GM18873 (cell line): ENCODE results near the gene MEIS2.

Experiments
- ATAC-seq: cut with Tn5 transposase; IDR thresholded peaks from one replicate; pipeline ENCODE4 v1.9.1; 2021; ENCODE audit warnings: mild to moderate bottlenecking, moderate library complexity, moderate number of reproducible peaks; ENCODE audit not compliant: unreplicated experiment, low FRiP score

The MEIS2 gene

DNA sequence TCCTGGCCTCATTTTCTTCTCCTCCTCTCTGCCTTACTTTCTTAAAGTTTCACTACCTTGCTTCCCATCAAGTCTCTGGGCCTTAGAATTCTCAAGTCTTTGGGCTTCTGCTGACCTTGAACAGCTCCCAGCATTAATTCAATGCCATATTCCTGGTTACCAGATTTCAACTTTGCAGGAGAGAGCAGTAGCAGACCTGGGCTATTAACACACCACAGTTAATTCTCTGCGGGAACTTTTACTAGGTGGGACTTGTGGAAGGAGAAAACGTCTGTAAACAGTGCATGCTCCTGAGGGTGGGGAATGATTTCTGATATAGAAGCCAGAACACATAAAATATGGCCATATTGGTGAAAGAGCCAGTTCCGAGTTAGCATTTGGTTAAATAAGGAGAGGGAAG is 214.6 kb downstream of the MEIS2 start:
- no peak for ATAC-seq

DNA sequence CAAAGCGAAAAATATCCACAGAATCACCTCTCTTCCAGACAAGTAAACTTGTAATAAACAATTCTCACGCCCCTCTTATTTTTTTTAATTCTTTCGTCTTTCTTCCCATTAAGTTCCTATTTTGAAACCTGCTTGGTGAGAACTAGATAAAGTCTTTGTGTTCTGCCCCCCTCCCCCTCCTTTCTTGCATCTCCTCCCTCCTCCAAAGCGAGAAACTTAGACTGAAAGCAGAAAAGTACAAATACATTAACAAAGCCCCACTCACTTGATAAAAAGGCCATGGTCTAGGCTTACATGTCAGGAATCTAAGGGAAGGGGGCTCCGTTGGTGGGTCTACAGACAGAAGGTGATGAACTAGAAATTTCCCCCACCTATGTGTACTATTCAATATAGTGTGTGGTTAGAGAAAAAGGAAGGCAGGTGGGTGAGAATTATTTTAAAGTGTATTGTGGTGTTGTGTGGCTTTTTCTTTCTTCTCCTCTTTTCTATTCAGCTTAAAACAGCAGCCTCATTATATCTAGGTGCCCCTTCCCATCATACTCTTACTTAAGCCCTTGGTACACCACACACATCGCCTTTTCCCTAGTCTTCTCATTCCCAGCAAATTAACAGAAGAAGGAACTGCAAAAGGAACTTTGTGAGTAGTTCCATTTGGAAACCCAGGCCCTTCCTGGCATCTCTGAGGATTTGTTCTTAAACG is 215.3 kb downstream of the MEIS2 start:
- no peak for ATAC-seq

DNA sequence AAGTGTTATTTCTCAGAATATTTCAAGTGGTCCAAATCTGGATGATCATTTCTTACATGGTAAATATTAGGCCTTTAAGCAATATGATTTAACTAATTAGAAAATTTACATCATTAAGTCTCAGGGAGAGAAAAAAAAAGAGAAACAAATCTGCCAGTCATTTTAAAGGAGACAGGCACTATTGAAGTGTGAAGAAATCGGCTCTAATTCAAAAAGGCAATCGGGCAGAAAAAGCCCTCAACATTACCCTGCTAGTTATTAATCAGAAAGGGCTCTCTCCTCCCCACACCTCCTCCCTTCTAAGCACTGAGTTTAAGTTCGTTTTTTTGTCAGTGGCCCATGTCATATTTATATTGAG is 215.9 kb downstream of the MEIS2 start:
- ATAC-seq = no peak

DNA sequence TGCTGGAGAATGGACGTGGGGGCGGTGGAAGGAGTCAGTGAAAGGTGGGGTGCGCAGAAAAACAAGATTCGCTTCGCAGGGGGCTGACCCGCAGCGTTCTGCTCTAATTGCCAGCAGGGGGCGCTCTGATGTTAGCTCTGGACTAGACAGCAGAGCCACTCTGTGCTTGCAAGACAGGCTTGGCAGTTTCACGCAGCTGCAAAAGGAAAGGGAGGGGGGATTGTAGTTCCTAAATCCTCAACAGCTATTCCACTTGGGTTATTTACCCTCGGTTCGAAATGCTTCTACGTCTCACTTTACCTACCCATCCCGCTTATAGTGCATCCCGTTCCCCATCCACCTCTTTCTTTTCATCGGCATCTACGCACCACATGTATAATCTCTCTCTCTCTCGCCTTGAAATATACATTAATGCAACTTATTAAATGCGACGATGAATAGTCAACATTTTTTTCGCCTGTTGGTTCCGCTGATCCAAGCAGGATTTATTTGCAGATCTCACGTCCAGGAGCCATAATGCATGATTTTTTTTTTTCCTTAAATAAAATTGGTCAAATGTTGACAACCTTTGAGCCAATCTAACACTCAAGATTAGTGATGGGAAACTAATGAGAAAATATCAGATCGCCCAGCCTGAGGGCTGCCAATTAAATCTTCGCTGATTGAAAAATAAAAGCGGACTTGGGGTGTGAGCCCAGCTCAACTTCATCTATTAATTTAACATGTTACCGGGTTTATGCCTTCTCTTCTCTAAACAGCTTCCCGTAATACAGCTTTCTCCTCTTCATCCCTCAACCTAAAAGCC is 216.4 kb downstream of the MEIS2 start:
- ATAC-seq = peak; percentile 75

DNA sequence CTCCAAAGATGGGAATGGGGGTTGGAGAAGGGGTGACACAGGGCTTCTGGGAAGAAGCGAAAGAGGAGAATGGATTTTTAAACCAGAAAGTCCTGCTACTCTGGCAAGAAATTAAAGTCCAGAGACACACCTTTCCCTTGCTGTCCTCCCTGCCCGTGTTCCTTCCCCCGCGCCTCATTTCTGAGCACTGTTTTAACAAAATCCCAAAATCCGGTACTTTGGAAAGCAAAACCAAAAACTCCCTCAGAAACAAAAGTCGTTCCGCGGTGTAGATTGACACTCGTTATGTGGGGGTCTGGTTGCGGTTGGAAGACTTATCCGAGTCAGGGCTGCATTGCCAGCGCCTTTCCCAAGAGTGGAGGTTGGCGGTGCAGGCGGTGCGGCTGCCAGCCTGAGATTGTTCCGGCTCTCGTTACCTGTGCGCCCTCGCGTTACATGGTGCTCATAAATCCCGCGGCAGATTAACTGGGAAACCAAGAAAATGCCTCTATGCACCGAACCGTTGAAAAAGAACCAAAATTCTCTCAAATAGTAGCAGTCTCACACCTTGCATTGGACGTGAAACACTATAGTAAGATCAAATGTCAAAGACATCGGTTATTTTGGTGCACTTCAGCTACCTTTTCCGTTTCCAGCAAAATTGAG is 217.7 kb downstream of the MEIS2 start:
- ATAC-seq = no peak

DNA sequence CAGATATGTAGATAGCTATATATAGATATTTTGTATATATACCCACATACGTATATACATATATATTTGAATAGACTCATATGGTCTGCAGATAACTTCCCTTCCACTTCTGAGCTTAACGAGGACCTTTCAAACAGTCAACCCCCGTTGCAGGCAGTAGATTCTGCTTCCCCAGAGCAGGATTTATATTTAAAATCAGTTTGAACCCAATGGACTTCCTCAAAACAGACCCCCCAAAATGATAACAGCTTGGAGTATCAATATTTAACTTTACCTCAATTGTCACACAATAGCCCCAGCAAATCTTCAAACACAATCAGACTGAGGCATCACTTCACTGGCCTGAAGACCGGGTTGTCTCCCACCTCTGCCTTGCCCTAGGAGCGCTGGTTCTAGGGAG is 218.3 kb downstream of the MEIS2 start:
- no peak for ATAC-seq

DNA sequence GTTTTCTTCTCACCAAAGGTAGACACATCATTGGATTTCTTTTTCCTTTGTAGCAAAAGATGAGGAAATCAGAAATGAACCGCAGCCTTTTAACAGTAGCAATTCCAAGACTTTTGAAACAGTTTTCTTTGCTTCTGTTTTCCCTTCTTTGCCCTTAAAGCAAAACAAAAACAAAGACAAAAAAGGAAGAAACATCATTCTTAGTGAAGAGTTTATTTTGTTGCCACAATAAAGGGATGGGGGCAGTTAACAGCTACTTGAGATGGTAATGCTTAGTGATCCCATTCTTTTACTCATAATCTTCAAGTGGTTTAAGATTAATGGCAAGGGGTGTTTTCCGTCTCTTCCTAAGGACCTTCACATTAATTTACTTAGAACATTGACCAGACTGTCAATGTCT is 218.8 kb downstream of the MEIS2 start:
- ATAC-seq = no peak

DNA sequence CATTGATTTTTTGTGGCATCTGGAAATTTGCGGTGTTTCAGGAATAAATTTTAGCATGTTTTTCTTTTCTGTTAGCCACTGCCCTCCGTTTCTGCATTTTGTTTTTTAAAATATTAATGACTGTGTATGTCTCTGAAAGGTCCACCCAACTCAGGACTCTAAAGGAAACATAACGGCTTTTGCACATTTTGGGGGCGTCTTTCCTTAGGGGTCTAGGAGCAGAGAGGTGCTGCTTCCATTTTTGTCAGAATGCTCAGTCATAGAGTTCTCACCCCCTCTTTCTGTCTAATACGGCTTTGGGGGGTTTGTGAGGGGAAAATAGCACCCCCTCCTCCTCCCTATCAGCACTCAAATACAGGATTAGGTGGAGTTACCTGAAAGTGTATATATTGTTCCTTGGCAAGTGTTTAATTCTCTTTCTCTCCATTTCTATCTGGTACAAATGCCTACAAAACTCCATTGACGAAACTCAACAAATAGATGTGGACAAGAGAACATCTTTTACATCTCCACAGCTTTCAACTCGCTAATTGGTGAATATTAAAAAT is 219.4 kb downstream of the MEIS2 start:
- ATAC-seq = no peak

DNA sequence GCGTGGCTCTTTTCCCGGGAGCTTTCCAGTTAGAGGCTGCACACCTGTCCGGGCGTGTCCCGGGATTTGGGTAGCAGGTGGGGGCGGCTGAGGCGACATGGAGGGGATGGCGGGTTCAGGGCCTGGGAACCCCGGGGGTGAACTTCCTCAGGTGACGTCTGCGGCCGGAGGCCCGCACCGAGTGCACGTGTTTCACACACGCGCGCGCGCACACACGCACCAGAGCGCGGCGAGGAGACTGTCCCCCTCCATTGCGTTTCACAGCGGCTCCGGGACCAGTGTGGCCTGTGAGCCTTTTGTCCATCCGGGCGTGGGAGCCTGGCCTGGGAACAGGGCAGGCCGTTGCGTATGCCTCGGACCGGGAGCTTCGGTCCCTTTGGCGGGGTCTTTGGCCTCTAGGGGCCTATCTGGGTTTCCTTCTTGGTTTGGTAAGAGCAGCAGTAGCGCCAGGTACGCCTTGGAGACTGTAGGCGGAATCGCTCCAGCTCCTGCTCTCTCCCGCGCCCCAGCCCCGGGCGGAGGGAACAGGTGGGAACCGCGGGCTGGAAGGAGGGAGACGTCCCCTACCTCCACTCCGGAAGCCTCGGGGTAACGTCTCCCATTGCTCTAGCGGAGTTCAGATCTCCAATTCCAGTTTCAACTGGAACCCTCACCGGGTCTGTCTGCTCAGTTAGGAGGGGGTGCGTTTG is 220.0 kb downstream of the MEIS2 start:
- no peak for ATAC-seq

DNA sequence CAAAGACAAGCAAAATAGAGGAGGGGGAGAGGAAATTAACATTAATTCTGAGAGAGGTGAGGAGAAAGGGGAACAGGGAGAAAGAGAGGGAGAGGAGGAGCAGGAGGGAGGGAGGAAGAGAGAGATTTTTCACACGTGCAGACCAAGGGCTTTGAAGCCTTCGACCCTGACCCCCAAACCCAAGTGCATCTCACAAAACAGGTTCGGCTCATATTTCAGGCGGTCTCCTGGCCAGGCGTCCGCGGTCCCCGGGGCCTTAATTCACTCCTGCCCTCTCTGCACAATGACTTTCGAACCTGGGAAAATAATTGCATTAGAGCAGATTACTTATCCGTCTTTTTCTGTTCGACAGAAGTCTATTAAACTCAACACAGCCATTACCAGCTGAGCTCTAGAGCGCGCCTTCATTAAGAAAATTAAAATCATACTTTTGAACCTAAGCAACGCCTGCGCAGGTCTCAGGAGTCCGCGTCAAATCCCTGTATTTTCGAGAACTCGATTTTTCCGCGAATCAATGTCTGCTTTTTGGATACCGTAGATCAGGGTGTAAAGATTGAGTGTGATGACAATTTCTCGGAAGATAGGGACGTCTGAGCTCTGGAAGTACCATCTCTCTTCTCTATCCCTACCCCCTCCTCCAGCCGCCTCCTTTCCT is 220.7 kb downstream of the MEIS2 start:
- ATAC-seq = no peak

DNA sequence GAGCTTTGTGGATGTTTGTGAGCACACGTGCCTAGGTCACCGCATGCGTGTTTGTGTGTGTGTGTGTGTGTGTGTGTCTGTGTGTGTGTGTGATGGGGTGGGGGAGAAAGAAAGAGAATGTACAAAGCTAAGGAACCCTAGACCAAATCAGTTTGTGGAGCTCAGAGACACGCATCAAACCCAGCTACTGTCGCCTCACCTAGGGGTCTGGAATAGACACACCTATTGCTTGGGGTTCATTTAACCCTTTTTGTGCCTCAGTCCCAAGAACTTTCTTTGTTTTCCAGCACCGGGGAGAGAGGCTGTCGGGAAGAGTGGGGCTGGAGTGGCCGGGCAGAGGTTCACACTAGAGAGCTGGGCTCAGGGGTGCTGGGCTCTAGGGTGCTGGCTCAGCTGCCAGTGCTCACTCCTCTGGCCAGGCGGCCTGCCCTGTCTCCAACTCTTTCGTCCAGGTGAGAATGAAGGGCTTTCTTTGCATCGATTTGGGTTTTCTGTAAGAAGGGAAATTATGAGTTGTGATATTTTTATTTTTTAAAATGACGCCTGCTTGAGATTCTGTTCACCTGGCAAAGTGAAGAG is 221.6 kb downstream of the MEIS2 start:
- no peak for ATAC-seq

DNA sequence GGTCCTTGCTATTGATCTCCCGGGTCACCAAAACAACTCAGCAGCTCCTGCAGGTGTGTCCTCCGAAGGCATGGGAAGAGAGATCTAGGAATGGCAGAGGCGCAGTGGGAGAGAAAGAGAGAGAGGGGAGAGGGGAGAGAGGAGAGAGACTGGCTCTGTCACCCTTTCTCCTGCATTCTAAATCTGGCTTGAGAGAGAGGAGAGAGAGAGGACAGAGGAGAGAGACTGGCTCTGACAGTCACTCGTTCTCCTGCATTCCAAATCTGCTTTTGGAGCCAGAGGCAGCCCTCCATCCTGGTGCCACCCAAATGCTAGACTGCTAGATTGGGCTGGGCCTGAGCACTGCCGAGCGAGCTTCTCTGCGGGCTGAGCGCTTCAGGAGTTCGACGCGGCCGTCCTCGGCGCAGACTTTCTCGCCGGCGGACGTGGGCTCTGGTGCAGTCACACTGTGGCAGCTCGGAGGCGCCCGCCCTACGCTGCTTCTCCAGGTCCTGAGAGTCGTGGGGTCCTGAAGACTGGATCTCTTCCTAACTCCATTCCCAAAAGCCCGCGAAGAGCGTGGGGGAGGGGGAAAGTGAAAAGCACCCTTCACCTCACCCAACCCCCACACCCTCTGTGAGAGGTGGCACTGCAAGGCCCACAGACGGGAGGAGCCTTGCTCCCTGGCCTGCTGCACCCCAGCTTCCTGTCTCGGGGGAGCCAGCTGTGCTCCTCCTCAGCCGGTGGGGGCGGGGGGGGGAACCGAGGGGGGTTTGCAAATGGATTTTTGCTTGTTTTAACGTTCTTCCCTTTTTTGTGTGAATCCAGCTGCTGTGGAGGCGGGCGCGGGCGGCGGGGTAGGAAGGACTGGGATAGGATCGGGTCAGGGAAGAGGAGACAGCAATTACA is 222.3 kb downstream of the MEIS2 start:
- no peak for ATAC-seq

DNA sequence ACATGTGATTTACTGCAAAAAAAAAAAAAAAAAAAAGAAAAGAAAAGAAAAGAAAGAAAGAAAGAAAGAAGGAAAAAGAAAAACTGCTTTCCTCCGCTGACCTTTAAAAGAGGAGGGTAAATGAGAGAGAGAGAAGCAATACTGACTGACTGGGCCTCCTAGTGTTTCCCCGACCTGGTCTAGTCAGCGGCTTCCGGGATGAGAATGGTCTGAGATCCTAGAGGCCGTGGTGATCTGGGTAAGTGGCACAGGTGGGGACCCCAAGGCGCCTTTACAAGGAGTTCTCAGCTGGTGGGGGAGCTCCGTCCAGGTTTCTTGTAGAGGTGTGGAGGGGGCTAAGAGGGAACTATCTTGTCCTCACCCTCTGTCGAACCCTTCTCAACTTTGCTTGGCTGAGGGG is 223.1 kb downstream of the MEIS2 start:
- ATAC-seq = no peak

DNA sequence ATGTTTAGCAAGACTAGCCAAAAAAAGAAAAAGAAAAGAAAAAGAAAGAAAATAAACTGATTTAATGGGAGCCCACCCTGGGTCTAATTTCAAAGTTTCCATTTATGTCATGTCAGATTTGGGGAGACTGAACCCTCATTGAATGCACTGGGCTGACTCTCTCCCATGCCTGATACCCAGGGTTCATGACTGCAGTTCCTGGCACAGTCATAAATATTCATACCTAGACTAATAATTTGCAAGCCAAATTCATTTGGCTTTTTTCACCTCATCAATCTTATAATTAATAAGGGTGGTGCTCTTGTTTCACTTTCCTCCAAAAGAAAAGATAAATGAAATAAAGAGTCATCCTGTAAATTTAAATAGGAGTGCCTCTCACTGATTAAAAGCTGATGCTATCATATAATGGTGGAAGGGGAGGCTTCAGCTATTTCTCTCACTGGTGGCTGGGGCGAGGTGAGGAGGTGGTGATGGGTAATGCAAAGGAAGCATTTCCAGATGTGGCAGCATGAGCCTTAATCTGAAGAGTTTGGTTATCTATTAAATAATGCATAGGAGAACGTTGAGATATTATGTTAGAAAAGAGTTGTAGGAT is 224.5 kb downstream of the MEIS2 start:
- no peak for ATAC-seq

DNA sequence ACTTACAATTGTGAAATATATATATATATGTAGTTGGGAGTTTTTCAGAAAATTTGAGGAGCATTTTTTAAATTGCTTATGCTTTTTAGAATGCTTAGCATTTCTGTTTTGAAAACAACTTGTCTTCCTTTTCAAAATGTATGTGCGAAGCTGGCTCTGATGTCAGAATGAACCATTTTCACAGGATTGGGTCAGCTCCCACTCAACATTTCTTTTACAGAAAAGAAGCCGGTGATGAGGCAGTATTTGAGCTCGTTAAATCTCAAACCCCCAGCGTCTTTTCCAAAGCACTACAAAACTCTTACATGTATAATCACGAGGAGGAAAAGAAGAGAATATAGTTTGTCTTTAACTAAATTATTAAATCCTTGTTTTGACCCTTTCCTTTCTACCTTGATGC is 225.4 kb downstream of the MEIS2 start:
- ATAC-seq = no peak

DNA sequence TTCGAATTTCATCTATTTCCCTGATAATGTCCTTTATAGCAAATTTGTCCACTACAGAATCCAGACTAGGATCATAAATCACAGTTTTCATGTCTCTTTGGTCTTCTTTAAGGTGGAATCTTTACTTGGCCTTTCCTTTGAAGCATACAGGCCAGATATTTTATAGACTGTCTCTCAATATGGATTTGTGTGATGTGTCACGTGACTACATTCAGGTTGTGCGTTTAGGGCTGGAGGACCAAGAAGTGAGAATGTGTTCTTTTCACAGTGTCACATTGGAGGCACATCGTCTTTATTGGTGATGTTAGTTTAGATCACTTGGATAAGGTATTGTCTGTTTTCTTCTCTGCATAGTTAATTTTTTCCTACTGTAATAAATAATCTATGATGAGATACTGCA is 232.9 kb downstream of the MEIS2 start:
- ATAC-seq = no peak

DNA sequence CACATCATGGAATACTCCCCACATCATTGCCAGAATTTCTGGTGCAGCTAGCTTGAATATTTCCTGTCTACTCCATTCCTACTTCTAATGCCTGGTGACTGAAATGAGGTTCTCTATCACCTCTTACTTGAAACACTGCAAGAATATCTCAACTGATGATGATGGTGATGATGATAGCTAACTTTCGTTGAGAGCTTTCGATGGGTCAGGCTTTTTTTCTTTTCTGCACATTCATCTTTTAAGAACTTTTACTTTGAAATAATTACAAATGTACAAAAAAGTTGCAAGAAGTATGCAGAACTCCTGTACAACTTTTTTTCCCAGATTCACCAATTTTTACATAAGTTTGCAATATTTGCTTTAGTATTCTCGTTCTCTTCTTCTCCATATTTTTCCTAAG is 233.5 kb downstream of the MEIS2 start:
- no peak for ATAC-seq

DNA sequence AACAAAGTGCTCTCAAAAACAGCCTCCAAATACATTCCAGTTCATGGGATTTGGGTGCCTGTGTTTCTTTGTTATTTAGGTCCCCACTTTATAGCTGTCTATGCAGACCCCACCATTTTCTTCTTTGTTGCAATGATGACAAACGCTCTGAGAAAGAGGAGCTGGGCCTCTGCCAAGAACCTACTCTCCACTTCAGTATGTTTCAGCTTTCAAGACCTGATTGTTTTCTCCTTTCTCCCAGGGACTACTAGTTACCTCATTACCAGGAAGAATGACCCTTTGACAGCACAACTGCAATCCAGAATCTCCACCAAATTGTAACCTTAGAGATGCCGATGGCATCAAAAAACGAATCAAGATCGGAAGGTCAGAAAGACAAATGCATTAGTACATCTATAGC is 236.8 kb downstream of the MEIS2 start:
- no peak for ATAC-seq

DNA sequence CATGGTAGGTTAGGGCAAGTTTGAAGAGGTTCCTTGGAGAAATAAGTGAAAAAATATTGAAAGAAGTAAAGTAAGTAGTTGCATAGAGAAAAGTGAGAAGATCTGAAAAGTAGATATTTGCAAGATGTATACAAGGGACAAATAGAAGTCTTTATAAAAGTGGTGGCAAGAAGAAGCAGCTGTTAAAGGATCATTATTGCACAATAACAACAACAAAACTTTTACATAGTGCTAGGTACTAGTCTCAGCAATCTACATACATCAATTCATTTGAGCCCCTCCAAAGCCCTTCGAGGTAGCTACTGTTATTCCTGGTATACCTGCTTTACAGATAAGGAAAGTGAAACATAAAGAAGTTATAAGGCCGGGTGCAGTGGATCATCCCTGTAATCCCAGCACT is 239.6 kb downstream of the MEIS2 start:
- ATAC-seq = no peak
